HepG2 (cell line): ENCODE results near the gene SHPK. TPM values are rescaled to one million over a fixed set of nuclear protein-coding genes. Genes with fewer than 3 reads are reported as not detected.
A peak's percentile ranks its signal among the peaks of the same experiment; 100 is the strongest.

ENCODE experiments used
- HNRNPUL1 ChIP-seq: fragments of 200-400 bp; formaldehyde crosslinking; IDR thresholded peaks from 2 replicates; pipeline ENCODE4 v1.6.1; 2017; ENCODE audit warnings: low read depth, mild to moderate bottlenecking, low read length, moderate library complexity
- JUN ChIP-seq: sonication (generic); formaldehyde crosslinking; IDR thresholded peaks from 2 replicates; pipeline ENCODE4 v1.4.0; 2020; ENCODE audit warnings: mild to moderate bottlenecking, missing genetic modification reagents
- KAT2B ChIP-seq: fragments of 150-350 bp; IDR thresholded peaks from 2 replicates; pipeline ENCODE4 v1.6.1; 2014; ENCODE audit warnings: low read depth, low read length, borderline replicate concordance
- LBX2 ChIP-seq: sonication (generic); formaldehyde crosslinking; IDR thresholded peaks from 2 replicates; pipeline ENCODE4 v1.5.0; 2020; ENCODE audit warnings: missing genetic modification reagents, mild to moderate bottlenecking, borderline replicate concordance
- MED1 ChIP-seq: sonication (generic); formaldehyde crosslinking; IDR thresholded peaks from 2 replicates; pipeline ENCODE4 v1.4.0; 2020; ENCODE audit warnings: missing genetic modification reagents
- MTA3 ChIP-seq: sonication (generic); formaldehyde crosslinking; IDR thresholded peaks from 2 replicates; pipeline ENCODE4 v1.4.0; 2020; ENCODE audit warnings: missing genetic modification reagents
- SMAD1 ChIP-seq: sonication (generic); formaldehyde crosslinking; IDR thresholded peaks from 2 replicates; pipeline ENCODE4 v1.4.0; 2020; ENCODE audit warnings: missing genetic modification reagents, low read depth, mild to moderate bottlenecking, borderline replicate concordance
- ZBTB43 ChIP-seq: sonication (generic); formaldehyde crosslinking; conservative IDR thresholded peaks from 2 replicates; pipeline ENCODE4 v1.4.0; 2020; ENCODE audit warnings: missing genetic modification reagents
- ZKSCAN1 ChIP-seq: fragments of 150-350 bp; IDR thresholded peaks from 2 replicates; pipeline ENCODE4 v1.6.1; 2014; ENCODE audit warnings: low read length
- ZNF205 ChIP-seq: IDR thresholded peaks from 2 replicates; pipeline ENCODE4 v1.6.1; 2018; ENCODE audit warnings: missing biosample characterization, missing genetic modification reagents
- ZNF619 ChIP-seq: sonication (generic); formaldehyde crosslinking; IDR thresholded peaks from 2 replicates; pipeline ENCODE4 v1.4.0; 2020; ENCODE audit warnings: mild to moderate bottlenecking, missing genetic modification reagents
- ZNF75D ChIP-seq: sonication (generic); formaldehyde crosslinking; IDR thresholded peaks from 2 replicates; pipeline ENCODE4 v1.8.1; 2023; ENCODE audit warnings: missing genetic modification reagents, mild to moderate bottlenecking, borderline replicate concordance
- ZNF879 ChIP-seq: sonication (generic); formaldehyde crosslinking; IDR thresholded peaks from 2 replicates; pipeline ENCODE4 v1.8.1; 2023; ENCODE audit warnings: missing genetic modification reagents
- ZSCAN25 ChIP-seq: sonication (generic); formaldehyde crosslinking; IDR thresholded peaks from 2 replicates; pipeline ENCODE4 v1.8.0; 2022; ENCODE audit warnings: mild to moderate bottlenecking, missing genetic modification reagents
- polyA plus RNA-seq, 8 experiments: library from polyadenylated mRNA; depleted of rRNA in 3 of 8; stranded (reverse) in 7 of 8; unstranded in 1 of 8; fragments of >200 nt; fragmentation: Illumina TruSeq in 4 of 8; extraction: Trizol in 4 of 8; gene quantifications; 2 replicates each; pipeline versions ENCODE4 v1.2.1 to v1.2.3, GENCODE V29; 2011 to 2016; ENCODE audit warnings: low read depth in 4 of 8, missing spikeins in 1 of 8, mixed read lengths in 1 of 8; ENCODE audit not compliant: insufficient read depth in 1 of 8
- total RNA-seq, 5 experiments: library from RNA; depleted of rRNA; stranded (reverse); fragments of >200 nt; fragmentation: Illumina TruSeq; extraction: Trizol; gene quantifications; 2 replicates each; pipeline ENCODE4 v1.2.3, GENCODE V29; 2016; ENCODE audit warnings: low read depth in 1 of 5
- TF ChIP-seq, protein P1 (sequence below): IDR thresholded peaks from 2 replicates; pipeline ENCODE4 v1.6.1; 2016; ENCODE audit warnings: low read depth, borderline replicate concordance
- TF ChIP-seq, protein P2 (sequence below): sonication (generic); formaldehyde crosslinking; IDR thresholded peaks from 2 replicates; pipeline ENCODE4 v1.9.0; 2021; ENCODE audit warnings: missing genetic modification reagents, mild to moderate bottlenecking, borderline replicate concordance
- TF ChIP-seq, protein P3 (sequence below): sonication (generic); formaldehyde crosslinking; conservative IDR thresholded peaks from 2 replicates; pipeline ENCODE4 v1.8.1; 2023; ENCODE audit warnings: missing genetic modification reagents
- TF ChIP-seq, protein P4 (sequence below): IDR thresholded peaks from 2 replicates; pipeline ENCODE4 v1.6.1; 2012; ENCODE audit warnings: low read depth, low read length, improper control_type of control experiment
- TF ChIP-seq, protein P5 (sequence below): sonication (generic); formaldehyde crosslinking; IDR thresholded peaks from 2 replicates; pipeline ENCODE4; 2020; ENCODE audit warnings: missing genetic modification reagents, mild to moderate bottlenecking, borderline replicate concordance

The SHPK gene
- total and polyA plus RNA-seq, 2 of the 13 experiments (the other 11 are each of a cell fraction or from before 2014, with no cell fraction given) = 16.2 to 30.9 TPM

GRCh38 chr17:3641717-3642486, 5.9 kb upstream of the SHPK start (continued):
- peak; percentile 62; the same call in 1 of the 2 replicates for TF ChIP-seq ZBTB43 (CRISPR knock-in tag)
- TF ChIP-seq, protein P1, sequence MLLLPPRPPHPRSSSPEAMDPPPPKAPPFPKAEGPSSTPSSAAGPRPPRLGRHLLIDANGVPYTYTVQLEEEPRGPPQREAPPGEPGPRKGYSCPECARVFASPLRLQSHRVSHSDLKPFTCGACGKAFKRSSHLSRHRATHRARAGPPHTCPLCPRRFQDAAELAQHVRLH = no peak
- TF ChIP-seq ZKSCAN1 = no peak
- TF ChIP-seq LBX2 = no peak
- no peak for TF ChIP-seq ZNF619
- TF ChIP-seq ZNF75D (CRISPR knock-in tag) = no peak
- TF ChIP-seq KAT2B = no peak
- no peak for TF ChIP-seq SMAD1
- peak; percentile 69; the same call in 1 of the 2 replicates for TF ChIP-seq MED1
- TF ChIP-seq, protein P2, sequence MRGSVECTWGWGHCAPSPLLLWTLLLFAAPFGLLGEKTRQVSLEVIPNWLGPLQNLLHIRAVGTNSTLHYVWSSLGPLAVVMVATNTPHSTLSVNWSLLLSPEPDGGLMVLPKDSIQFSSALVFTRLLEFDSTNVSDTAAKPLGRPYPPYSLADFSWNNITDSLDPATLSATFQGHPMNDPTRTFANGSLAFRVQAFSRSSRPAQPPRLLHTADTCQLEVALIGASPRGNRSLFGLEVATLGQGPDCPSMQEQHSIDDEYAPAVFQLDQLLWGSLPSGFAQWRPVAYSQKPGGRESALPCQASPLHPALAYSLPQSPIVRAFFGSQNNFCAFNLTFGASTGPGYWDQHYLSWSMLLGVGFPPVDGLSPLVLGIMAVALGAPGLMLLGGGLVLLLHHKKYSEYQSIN (CRISPR knock-in tag) = no peak
- TF ChIP-seq JUN (CRISPR knock-in tag) = no peak
- TF ChIP-seq, protein P3, sequence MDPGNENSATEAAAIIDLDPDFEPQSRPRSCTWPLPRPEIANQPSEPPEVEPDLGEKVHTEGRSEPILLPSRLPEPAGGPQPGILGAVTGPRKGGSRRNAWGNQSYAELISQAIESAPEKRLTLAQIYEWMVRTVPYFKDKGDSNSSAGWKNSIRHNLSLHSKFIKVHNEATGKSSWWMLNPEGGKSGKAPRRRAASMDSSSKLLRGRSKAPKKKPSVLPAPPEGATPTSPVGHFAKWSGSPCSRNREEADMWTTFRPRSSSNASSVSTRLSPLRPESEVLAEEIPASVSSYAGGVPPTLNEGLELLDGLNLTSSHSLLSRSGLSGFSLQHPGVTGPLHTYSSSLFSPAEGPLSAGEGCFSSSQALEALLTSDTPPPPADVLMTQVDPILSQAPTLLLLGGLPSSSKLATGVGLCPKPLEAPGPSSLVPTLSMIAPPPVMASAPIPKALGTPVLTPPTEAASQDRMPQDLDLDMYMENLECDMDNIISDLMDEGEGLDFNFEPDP (CRISPR knock-in tag) = no peak
- TF ChIP-seq MTA3 = no peak
- TF ChIP-seq ZSCAN25 (CRISPR knock-in tag) = no peak
- no peak for TF ChIP-seq HNRNPUL1
- TF ChIP-seq, protein P4, sequence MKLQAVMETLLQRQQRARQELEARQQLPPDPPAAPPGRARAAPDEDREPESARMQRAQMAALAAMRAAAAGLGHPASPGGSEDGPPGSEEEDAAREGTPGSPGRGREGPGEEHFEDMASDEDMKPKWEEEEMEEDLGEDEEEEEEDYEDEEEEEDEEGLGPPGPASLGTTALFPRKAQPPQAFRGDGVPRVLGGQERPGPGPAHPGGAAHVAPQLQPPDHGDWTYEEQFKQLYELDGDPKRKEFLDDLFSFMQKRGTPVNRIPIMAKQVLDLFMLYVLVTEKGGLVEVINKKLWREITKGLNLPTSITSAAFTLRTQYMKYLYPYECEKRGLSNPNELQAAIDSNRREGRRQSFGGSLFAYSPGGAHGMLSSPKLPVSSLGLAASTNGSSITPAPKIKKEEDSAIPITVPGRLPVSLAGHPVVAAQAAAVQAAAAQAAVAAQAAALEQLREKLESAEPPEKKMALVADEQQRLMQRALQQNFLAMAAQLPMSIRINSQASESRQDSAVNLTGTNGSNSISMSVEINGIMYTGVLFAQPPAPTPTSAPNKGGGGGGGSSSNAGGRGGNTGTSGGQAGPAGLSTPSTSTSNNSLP = no peak
- no peak for TF ChIP-seq ZNF879 (CRISPR knock-in tag)
- TF ChIP-seq, protein P5, sequence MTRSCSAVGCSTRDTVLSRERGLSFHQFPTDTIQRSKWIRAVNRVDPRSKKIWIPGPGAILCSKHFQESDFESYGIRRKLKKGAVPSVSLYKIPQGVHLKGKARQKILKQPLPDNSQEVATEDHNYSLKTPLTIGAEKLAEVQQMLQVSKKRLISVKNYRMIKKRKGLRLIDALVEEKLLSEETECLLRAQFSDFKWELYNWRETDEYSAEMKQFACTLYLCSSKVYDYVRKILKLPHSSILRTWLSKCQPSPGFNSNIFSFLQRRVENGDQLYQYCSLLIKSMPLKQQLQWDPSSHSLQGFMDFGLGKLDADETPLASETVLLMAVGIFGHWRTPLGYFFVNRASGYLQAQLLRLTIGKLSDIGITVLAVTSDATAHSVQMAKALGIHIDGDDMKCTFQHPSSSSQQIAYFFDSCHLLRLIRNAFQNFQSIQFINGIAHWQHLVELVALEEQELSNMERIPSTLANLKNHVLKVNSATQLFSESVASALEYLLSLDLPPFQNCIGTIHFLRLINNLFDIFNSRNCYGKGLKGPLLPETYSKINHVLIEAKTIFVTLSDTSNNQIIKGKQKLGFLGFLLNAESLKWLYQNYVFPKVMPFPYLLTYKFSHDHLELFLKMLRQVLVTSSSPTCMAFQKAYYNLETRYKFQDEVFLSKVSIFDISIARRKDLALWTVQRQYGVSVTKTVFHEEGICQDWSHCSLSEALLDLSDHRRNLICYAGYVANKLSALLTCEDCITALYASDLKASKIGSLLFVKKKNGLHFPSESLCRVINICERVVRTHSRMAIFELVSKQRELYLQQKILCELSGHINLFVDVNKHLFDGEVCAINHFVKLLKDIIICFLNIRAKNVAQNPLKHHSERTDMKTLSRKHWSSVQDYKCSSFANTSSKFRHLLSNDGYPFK (CRISPR knock-in tag) = no peak
- 0 out of 2 replicates have a peak, but pooled peaks have one; percentile 19 for TF ChIP-seq ZNF205 (CRISPR knock-in tag)
